H1 (cell line): ENCODE measurements around the gene FKBP5. TPM values are rescaled to one million over a fixed set of nuclear protein-coding genes. Genes with fewer than 3 reads are reported as not detected.

ENCODE experiments used
- ASH2L ChIP-seq: fragments of 200-600, 300-600 bp; sonication (generic); IDR thresholded peaks from one replicate; pipeline ENCODE4 v1.7.1; 2017; ENCODE audit warnings: low read length
- ATF2 ChIP-seq: IDR thresholded peaks from 2 replicates; pipeline ENCODE4 v1.6.1; 2012; ENCODE audit warnings: low read length, inconsistent platforms
- BCL11A ChIP-seq, 2 experiments: IDR thresholded peaks; one replicate each; pipeline ENCODE4 v1.6.1; 2011; ENCODE audit warnings: low read depth in 2 of 2, low read length in 2 of 2, mild to moderate bottlenecking in 2 of 2
- CBX8 ChIP-seq: fragments of 300-800, 300-1000 bp; sonication (generic); IDR thresholded peaks from 2 replicates; pipeline ENCODE4 v1.7.1; 2016; ENCODE audit warnings: low read depth, low read length, borderline replicate concordance
- E2F6 ChIP-seq: IDR thresholded peaks from 2 replicates; pipeline ENCODE4 v1.6.1; 2012; ENCODE audit warnings: inconsistent platforms
- EP300 ChIP-seq, 2 experiments: IDR thresholded peaks; 1 replicate in 1 of 2; 2 replicates in 1 of 2; pipeline ENCODE4 v1.6.1; 2011 to 2012; ENCODE audit warnings: low read depth in 2 of 2, low read length in 2 of 2, mild to moderate bottlenecking in 2 of 2, borderline replicate concordance in 1 of 2, inconsistent platforms in 1 of 2, moderate library complexity in 1 of 2
- GTF2F1 ChIP-seq: IDR thresholded peaks from 2 replicates; pipeline ENCODE4 v1.6.1; 2012; ENCODE audit warnings: low read depth, low read length, improper control_type of control experiment, borderline replicate concordance
- KDM4A ChIP-seq: IDR thresholded peaks from one replicate; pipeline ENCODE4 v1.7.1; 2012; ENCODE audit warnings: low read depth, mild to moderate bottlenecking, moderate library complexity, low read length, inconsistent platforms; ENCODE audit not compliant: severe bottlenecking
- KDM5A ChIP-seq: fragments of 200-600 bp; IDR thresholded peaks from 2 replicates; pipeline ENCODE4 v1.7.1; 2012; ENCODE audit warnings: mild to moderate bottlenecking, low read length, inconsistent platforms, mixed read lengths
- MAX ChIP-seq: IDR thresholded peaks from 2 replicates; pipeline ENCODE4 v1.6.1; 2012; ENCODE audit warnings: inconsistent platforms
- NRF1 ChIP-seq: IDR thresholded peaks from 2 replicates; pipeline ENCODE4 v1.6.1; 2011; ENCODE audit warnings: mild to moderate bottlenecking, low read depth, low read length, improper control_type of control experiment
- PHF8 ChIP-seq: fragments of 200-600 bp; sonication (generic); conservative IDR thresholded peaks from 2 replicates; pipeline ENCODE4 v1.7.1; 2012; ENCODE audit warnings: low read depth, mild to moderate bottlenecking, inconsistent platforms, low read length, moderate library complexity
- POLR2A ChIP-seq, 2 experiments: IDR thresholded peaks; 1 replicate in 1 of 2; 2 replicates in 1 of 2; pipeline ENCODE4 v1.6.1; 2011; ENCODE audit warnings: low read depth in 2 of 2, low read length in 2 of 2, mild to moderate bottlenecking in 2 of 2; ENCODE audit errors: control extremely low read depth in 1 of 2
- RBBP5 ChIP-seq: IDR thresholded peaks from 2 replicates; pipeline ENCODE4 v1.7.1; 2012; ENCODE audit warnings: low read depth, mild to moderate bottlenecking, inconsistent platforms, low read length, moderate library complexity, borderline replicate concordance
- RXRA ChIP-seq: IDR thresholded peaks from 2 replicates; pipeline ENCODE4 v1.6.1; 2011; ENCODE audit warnings: low read depth, mild to moderate bottlenecking, low read length, moderate library complexity; ENCODE audit not compliant: insufficient read depth
- SP1 ChIP-seq: IDR thresholded peaks from 2 replicates; pipeline ENCODE4 v1.6.1; 2011; ENCODE audit warnings: low read depth, low read length
- SRF ChIP-seq: IDR thresholded peaks from 2 replicates; pipeline ENCODE4 v1.6.1; 2011; ENCODE audit warnings: mild to moderate bottlenecking, low read depth, low read length, moderate library complexity
- SUZ12 ChIP-seq: fragments of 200-600 bp; sonication (generic); IDR thresholded peaks from 2 replicates; pipeline ENCODE4 v1.6.1; 2012; ENCODE audit warnings: mild to moderate bottlenecking, inconsistent platforms, low read length, moderate library complexity, mixed read lengths
- TBP ChIP-seq: IDR thresholded peaks from 2 replicates; pipeline ENCODE4 v1.6.1; 2011; ENCODE audit warnings: low read depth, low read length, improper control_type of control experiment
- TEAD4 ChIP-seq: IDR thresholded peaks from 2 replicates; pipeline ENCODE4 v1.6.1; 2012; ENCODE audit warnings: low read depth, low read length, inconsistent platforms, mixed read lengths
- polyA plus RNA-seq, 7 experiments: library from polyadenylated mRNA; depleted of rRNA in 3 of 7; stranded (reverse) in 5 of 7; unstranded in 2 of 7; fragments of >200 nt in 5 of 7; fragments of 200-250 nt in 2 of 7; gene quantifications; 1 replicate in 5 of 7; 2 replicates in 1 of 7; 4 replicates in 1 of 7; pipeline versions ENCODE4 v1.2.1 to v1.2.3, GENCODE V29; 2011 to 2013; ENCODE audit warnings: missing spikeins in 2 of 7, mixed read lengths in 2 of 7
- total RNA-seq: library from RNA; stranded (reverse); fragmentation: NEBNext Ultra II Directional; extraction: Animal tissue kit (Norgen Biotek cat#: 25700); gene quantifications from 2 replicates; pipeline ENCODE4 v1.2.1, GENCODE V29; 2021

FKBP5 gene
- total and polyA plus RNA-seq, 2 of the 8 experiments (the other 6 are each of a cell fraction or from before 2014, with no cell fraction given), result 14.3 to 40.4 TPM

- TF ChIP-seq RBBP5 (peak; percentile 95; the same call in 1 of the 2 replicates), E2F6 (peak; percentile 43; the same call in 1 of the 2 replicates), GTF2F1 (no peak), ATF2 (no peak), SP1 (no peak), SUZ12 (peak; percentile 40; the same call in 1 of the 2 replicates), ASH2L (peak; percentile 95), PHF8 (0 out of 2 replicates have a peak, but pooled peaks have one; percentile 54), MAX (peak; percentile 43), POLR2A (IDR thresholded peaks at IDR 0.05; ENCODE audit: control extremely low read depth in 1 of 2, low read depth in 2 of 2, low read length in 2 of 2) (peak in 1 of 2 experiments; percentile 74; a peak in 1 of 3 replicates), KDM4A (peak; percentile 100), TEAD4 (no peak), SRF (no peak), EP300 (IDR thresholded peaks at IDR 0.05; ENCODE audit: borderline replicate concordance in 1 of 2, low read depth in 2 of 2, low read length in 2 of 2) (no peak), RXRA (no peak), KDM5A (no peak), CBX8 (no peak), BCL11A (IDR thresholded peaks at IDR 0.05; ENCODE audit: low read depth in 2 of 2, low read length in 2 of 2) (no peak), TBP (peak; percentile 43; the same call in 1 of the 2 replicates), NRF1 (no peak)
These were observed 38.7 kb upstream of the FKBP5 start (continued) for GRCh38 chr6:35727231-35727934.
